BLaER1 (cell line): Measurements from ENCODE around the gene OGFOD3.
A peak's percentile ranks its signal among the peaks of the same experiment; 100 is the strongest.
"Not testable (repeated sequence)": the region's sequence is repeated elsewhere in the genome, so short reads cannot be mapped to it uniquely, and the experiment has no call there.

Experiments used
- H3K27ac ChIP-seq: shearing (Covaris generic); formaldehyde crosslinking; 2 replicates; pipeline ENCODE4 v1.8.1; 2022
- H3K27me3 ChIP-seq: shearing (Covaris generic); formaldehyde crosslinking; 2 replicates; pipeline ENCODE4 v1.8.1; 2022
- H3K36me3 ChIP-seq: shearing (Covaris generic); formaldehyde crosslinking; 2 replicates; pipeline ENCODE4 v1.8.1; 2022
- H3K4me1 ChIP-seq: shearing (Covaris generic); formaldehyde crosslinking; 2 replicates; pipeline ENCODE4 v1.8.1; 2022
- H3K4me2 ChIP-seq: shearing (Covaris generic); formaldehyde crosslinking; 2 replicates; pipeline ENCODE4 v1.8.1; 2022
- H3K4me3 ChIP-seq: shearing (Covaris generic); formaldehyde crosslinking; 2 replicates; pipeline ENCODE4 v1.8.1; 2022
- H3K9ac ChIP-seq: shearing (Covaris generic); formaldehyde crosslinking; 2 replicates; pipeline ENCODE4 v1.8.1; 2022
- H3K9me3 ChIP-seq: shearing (Covaris generic); formaldehyde crosslinking; 2 replicates; pipeline ENCODE4 v1.8.1; 2022
- H4K20me1 ChIP-seq: shearing (Covaris generic); formaldehyde crosslinking; 2 replicates; pipeline ENCODE4 v1.8.1; 2022
- Cebpa-rat ChIP-seq: shearing (Covaris generic); IDR thresholded peaks from 2 replicates; pipeline ENCODE4 v1.8.1; 2022

The OGFOD3 gene

GRCh38 chr17:82384730-82385481 is 33.5 kb downstream of the OGFOD3 start:
- Histone ChIP-seq H3K9ac (no peak overlapping the region), H3K27ac (no peak overlapping the region), H3K4me2 (no peak overlapping the region)

GRCh38 chr17:82384051-82384729 is 34.2 kb downstream of the OGFOD3 start:
- Histone ChIP-seq H3K36me3 (no peaks in the 10 kb centered on the region), H3K27ac (no peak overlapping the region), H3K27me3 (peaks cover 71% of the 10 kb centered on the region), H4K20me1 (peaks cover 48% of the 10 kb centered on the region), H3K4me2 (no peak overlapping the region), H3K9ac (no peak overlapping the region), H3K4me1 (no peaks in the 10 kb centered on the region), H3K4me3 (no peak overlapping the region), H3K9me3 (no peaks in the 10 kb centered on the region)
- no peak for TF ChIP-seq Cebpa-rat

More at GRCh38 chr17:82384730-82385481, 33.5 kb downstream of the OGFOD3 start:
- H3K36me3 ChIP-seq, result no peaks in the 10 kb centered on the region
- TF ChIP-seq Cebpa-rat, result no peak
- peaks cover 55% of the 10 kb centered on the region for H4K20me1 ChIP-seq
- H3K9me3 ChIP-seq, result no peaks in the 10 kb centered on the region
- H3K4me1 ChIP-seq, result no peaks in the 10 kb centered on the region
- no peak overlapping the region for H3K4me3 ChIP-seq
- H3K27me3 ChIP-seq, result peaks cover 76% of the 10 kb centered on the region

- no peak for TF ChIP-seq Cebpa-rat
- Histone ChIP-seq H3K27ac (no peak overlapping the region), H4K20me1 (peaks cover 43% of the 10 kb centered on the region), H3K9ac (no peak overlapping the region), H3K4me1 (no peaks in the 10 kb centered on the region), H3K9me3 (no peaks in the 10 kb centered on the region), H3K27me3 (peaks cover 72% of the 10 kb centered on the region), H3K4me3 (no peak overlapping the region), H3K36me3 (no peaks in the 10 kb centered on the region), H3K4me2 (no peak overlapping the region)
These were observed 35.0 kb downstream of the OGFOD3 start for GRCh38 chr17:82383411-82383810.

GRCh38 chr17:82382933-82383255 is 35.5 kb downstream of the OGFOD3 start:
- no peaks in the 10 kb centered on the region for H3K9me3 ChIP-seq
- H3K4me3 ChIP-seq, result no peak overlapping the region
- peaks cover 38% of the 10 kb centered on the region for H4K20me1 ChIP-seq

GRCh38 chr17:82382220-82382932 is 36.0 kb downstream of the OGFOD3 start:
- Histone ChIP-seq H3K27me3 (peaks cover 71% of the 10 kb centered on the region), H4K20me1 (peaks cover 33% of the 10 kb centered on the region)
- H3K36me3 ChIP-seq, H3K4me2 ChIP-seq, H3K9me3 ChIP-seq, H3K4me3 ChIP-seq, H3K4me1 ChIP-seq, H3K27ac ChIP-seq, H3K9ac ChIP-seq: not testable (repeated sequence)

More at GRCh38 chr17:82382933-82383255, 35.5 kb downstream of the OGFOD3 start:
- H3K4me2 ChIP-seq, result no peak overlapping the region
- no peak overlapping the region for H3K27ac ChIP-seq
- no peaks in the 10 kb centered on the region for H3K4me1 ChIP-seq
- H3K27me3 ChIP-seq, result peaks cover 72% of the 10 kb centered on the region
- no peak overlapping the region for H3K9ac ChIP-seq
- H3K36me3 ChIP-seq, result no peaks in the 10 kb centered on the region
- no peak for TF ChIP-seq Cebpa-rat

DNA sequence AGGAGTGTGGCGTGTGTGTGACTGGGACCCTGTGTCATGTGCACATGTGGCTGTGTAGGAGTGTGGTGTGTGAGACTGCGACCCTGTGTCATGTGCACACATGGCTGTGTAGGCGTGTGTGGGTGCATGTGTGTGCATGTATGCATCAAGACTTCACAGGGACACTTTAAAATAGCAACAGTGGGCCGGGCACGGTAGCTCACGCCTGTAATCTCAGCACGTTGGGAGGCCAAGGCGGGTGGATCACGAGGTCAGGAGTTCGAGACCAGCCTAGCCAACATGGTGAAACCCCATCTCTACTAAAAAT is 36.7 kb downstream of the OGFOD3 start:
- not testable (repeated sequence) for H3K9me3 ChIP-seq, H3K4me3 ChIP-seq, H3K9ac ChIP-seq, H3K36me3 ChIP-seq, H3K4me1 ChIP-seq, H3K27ac ChIP-seq, H3K4me2 ChIP-seq
- H3K27me3 ChIP-seq, result peaks cover 64% of the 10 kb centered on the region
- H4K20me1 ChIP-seq, result peaks cover 26% of the 10 kb centered on the region

DNA sequence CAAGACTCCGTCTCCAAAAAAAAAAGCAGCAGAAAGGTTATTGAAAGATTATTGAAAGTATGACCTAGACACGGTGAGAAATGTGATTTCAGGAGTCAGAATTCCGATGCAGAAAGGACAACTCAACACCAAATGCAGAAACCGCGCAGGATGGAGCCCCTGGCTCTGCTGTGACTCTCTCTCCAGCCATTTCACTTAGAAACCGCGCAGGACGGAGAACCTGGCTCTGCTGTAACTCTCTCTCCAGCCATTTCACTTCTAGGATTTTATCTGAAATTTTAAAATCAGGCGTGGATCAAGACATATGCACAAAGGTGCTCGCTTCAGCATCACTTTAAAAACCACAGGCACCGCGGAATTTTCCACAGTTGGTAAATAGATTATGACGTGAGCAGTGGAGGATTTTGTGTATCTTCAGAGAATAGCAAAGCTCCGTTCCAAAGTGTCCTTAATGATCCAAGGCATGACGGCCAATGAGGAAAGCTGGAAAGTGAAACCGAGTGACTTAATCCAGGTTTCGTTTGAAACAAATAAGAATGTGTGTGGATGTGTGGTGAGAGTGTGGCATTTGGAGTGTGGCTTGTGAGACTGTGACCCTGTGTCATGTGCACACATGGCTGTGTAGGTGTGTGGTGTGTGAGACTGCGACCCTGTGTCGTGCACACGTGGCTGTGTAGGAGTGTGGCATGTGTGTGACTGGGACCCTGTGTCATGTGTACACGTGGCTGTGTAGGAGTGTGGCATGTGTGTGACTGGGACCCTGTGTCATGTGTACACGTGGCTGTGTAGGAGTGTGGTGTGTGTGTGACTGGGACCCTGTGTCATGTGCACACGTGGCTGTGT is 37.3 kb downstream of the OGFOD3 start:
- no peak for TF ChIP-seq Cebpa-rat

DNA sequence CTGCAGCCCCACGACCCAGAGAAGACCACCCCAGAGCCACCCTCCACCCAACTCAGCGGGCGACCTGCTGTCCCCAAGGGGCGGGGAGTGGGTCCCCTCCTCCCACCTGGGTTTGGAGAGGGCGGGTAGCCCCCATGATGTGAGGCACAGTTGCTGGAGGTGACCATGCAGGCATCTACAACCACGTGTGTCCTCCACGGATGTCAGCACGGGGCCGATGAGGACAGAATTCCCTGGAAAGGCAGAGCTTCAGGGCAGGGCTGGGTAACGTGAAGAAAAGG is 39.7 kb downstream of the OGFOD3 start:
- no peak overlapping the region for H3K27ac ChIP-seq
- H3K4me2 ChIP-seq, result no peak overlapping the region
- peaks cover 52% of the 10 kb centered on the region for H3K27me3 ChIP-seq
- H3K9me3 ChIP-seq, result no peaks in the 10 kb centered on the region
- peaks cover 10% of the 10 kb centered on the region for H3K4me1 ChIP-seq
- TF ChIP-seq Cebpa-rat, result no peak
- no peak overlapping the region for H3K4me3 ChIP-seq
- H3K9ac ChIP-seq, result no peak overlapping the region
- peaks cover 2% of the 10 kb centered on the region; the same call in 1 of the 2 replicates for H4K20me1 ChIP-seq
- no peaks in the 10 kb centered on the region for H3K36me3 ChIP-seq

More for the DNA sequence above, 37.3 kb downstream of the OGFOD3 start:
- peaks cover 21% of the 10 kb centered on the region; the same call in 1 of the 2 replicates for H4K20me1 ChIP-seq
- no peak overlapping the region for H3K4me3 ChIP-seq
- no peaks in the 10 kb centered on the region for H3K4me1 ChIP-seq
- H3K27me3 ChIP-seq, result peaks cover 58% of the 10 kb centered on the region
- H3K9me3 ChIP-seq, result no peaks in the 10 kb centered on the region
- H3K9ac ChIP-seq, result no peak overlapping the region
- H3K4me2 ChIP-seq, result no peak overlapping the region
- H3K36me3 ChIP-seq, result no peaks in the 10 kb centered on the region
- no peak overlapping the region for H3K27ac ChIP-seq

DNA sequence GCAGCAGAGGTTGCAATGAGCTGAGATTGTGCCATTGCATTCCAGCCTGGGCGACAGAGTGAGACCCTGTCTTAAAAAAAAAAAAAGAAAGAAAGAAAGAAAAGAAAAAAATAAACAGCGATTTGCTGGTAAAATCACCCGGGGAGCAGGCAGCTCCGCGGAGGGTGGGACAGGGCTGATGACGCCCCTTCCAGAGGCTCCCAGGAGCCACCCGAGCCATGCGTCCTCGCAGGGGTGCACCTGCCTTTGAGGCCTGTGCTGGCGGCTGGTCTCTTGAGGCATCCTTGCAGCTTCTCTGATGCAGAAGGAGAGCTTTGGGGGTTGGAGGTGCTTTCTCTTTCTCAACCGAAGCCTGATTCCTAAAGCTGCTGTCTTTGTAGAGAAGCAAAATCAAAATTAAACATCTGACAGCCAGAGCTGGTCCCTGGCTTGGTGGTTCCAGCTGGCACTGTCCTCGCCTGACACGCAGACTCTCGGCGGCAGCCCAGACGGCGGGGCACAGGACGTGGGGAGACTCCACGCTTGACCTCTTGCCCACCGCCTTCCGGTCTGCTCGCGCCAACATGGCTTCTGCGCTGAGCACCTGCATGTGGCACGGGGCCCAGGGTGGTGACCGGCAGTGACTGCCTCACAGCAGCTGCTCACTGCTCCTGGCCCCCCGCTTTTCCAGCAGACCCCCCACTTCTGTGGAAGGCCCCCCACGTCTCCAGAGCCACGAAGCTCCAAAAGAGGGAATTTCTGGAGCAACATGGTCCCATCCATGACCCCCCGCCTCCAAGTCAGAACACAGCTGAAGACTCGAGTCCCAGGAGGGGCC is 40.3 kb downstream of the OGFOD3 start:
- peaks cover 16% of the 10 kb centered on the region for H3K4me1 ChIP-seq
- H3K36me3 ChIP-seq, result no peaks in the 10 kb centered on the region
- no peak overlapping the region for H3K9ac ChIP-seq
- H3K27me3 ChIP-seq, result peaks cover 53% of the 10 kb centered on the region
- H3K9me3 ChIP-seq, result no peaks in the 10 kb centered on the region
- no peak overlapping the region for H3K27ac ChIP-seq
- H3K4me3 ChIP-seq, result no peak overlapping the region
- H3K4me2 ChIP-seq, result peak overlapping the region; percentile 1; the same call in 1 of the 2 replicates
- TF ChIP-seq Cebpa-rat, result no peak
- H4K20me1 ChIP-seq, result no peaks in the 10 kb centered on the region; the same call in 1 of the 2 replicates

GRCh38 chr17:82377294-82377693 is 41.1 kb downstream of the OGFOD3 start:
- Histone ChIP-seq H3K27me3 (peaks cover 62% of the 10 kb centered on the region), H3K4me1 (peaks cover 24% of the 10 kb centered on the region)
- not testable (repeated sequence) for H4K20me1 ChIP-seq, H3K36me3 ChIP-seq, H3K4me3 ChIP-seq, H3K9ac ChIP-seq, H3K27ac ChIP-seq, H3K9me3 ChIP-seq, H3K4me2 ChIP-seq
